Endodermal cell (in vitro differentiated cells): Measurements from ENCODE around the gene BRPF3. TPM values are rescaled to one million over a fixed set of nuclear protein-coding genes. Genes with fewer than 3 reads are reported as not detected.

ENCODE experiments used
- DNase-seq: peaks from one replicate; pipeline ENCODE4 v3.0.0-alpha.2; 2017
- H3K27ac ChIP-seq: 2 replicates; pipeline ENCODE4 v1.5.1; 2013; ENCODE audit warnings: mild to moderate bottlenecking, low read depth, low read length, moderate library complexity
- H3K27me3 ChIP-seq: 2 replicates; pipeline ENCODE4 v1.6.1; 2013; ENCODE audit warnings: mild to moderate bottlenecking, low read length, moderate library complexity; ENCODE audit not compliant: insufficient read depth, control insufficient read depth, poor library complexity, severe bottlenecking
- H3K36me3 ChIP-seq: 2 replicates; pipeline ENCODE4 v1.7.0; 2013; ENCODE audit warnings: mild to moderate bottlenecking, low read length, moderate library complexity; ENCODE audit not compliant: control insufficient read depth, insufficient read depth
- H3K4me1 ChIP-seq: one replicate; pipeline ENCODE4 v1.7.0; 2013; ENCODE audit warnings: low read length; ENCODE audit not compliant: control insufficient read depth, insufficient read depth
- H3K4me3 ChIP-seq: 2 replicates; pipeline ENCODE4 v1.5.1; 2013; ENCODE audit warnings: mild to moderate bottlenecking, low read length, moderate library complexity
- H3K9ac ChIP-seq: 2 replicates; pipeline ENCODE4 v1.6.1; 2013; ENCODE audit warnings: mild to moderate bottlenecking, low read length, moderate library complexity; ENCODE audit not compliant: poor library complexity, severe bottlenecking; ENCODE audit errors: extremely low read depth
- H3K9me3 ChIP-seq: 2 replicates; pipeline ENCODE4 v1.6.1; 2013; ENCODE audit warnings: mild to moderate bottlenecking, low read length, moderate library complexity; ENCODE audit not compliant: control insufficient read depth
- H3K27ac Mint-ChIP-seq: 2 replicates; pipeline ENCODE4 v1.8.0; 2020; ENCODE audit warnings: mixed read lengths
- H3K27me3 Mint-ChIP-seq: 2 replicates; pipeline ENCODE4 v1.8.0; 2021; ENCODE audit warnings: mild to moderate bottlenecking, mixed read lengths; ENCODE audit not compliant: insufficient read depth
- H3K36me3 Mint-ChIP-seq: 2 replicates; pipeline ENCODE4 v1.8.0; 2020; ENCODE audit warnings: low read depth, mixed read lengths
- H3K4me1 Mint-ChIP-seq: 2 replicates; pipeline ENCODE4 v1.8.0; 2020; ENCODE audit warnings: mixed read lengths
- H3K4me3 Mint-ChIP-seq: 2 replicates; pipeline ENCODE4 v1.8.0; 2020; ENCODE audit warnings: mild to moderate bottlenecking, moderate library complexity, mixed read lengths
- H3K9me3 Mint-ChIP-seq: 2 replicates; pipeline ENCODE4 v1.8.0; 2020; ENCODE audit warnings: mild to moderate bottlenecking, mixed read lengths
- WGBS, 2 experiments: methylation state at CpG; one replicate each; pipeline versions ENCODE4 v1.1.5 to v1.1.7; 2013; ENCODE audit warnings: missing lambda C conversion rate in 2 of 2, mixed read lengths in 1 of 2; ENCODE audit not compliant: insufficient coverage in 1 of 2, insufficient read length in 1 of 2; 5-methylcytosine and 5-hydroxymethylcytosine counted together
- total RNA-seq, 2 donors: library from RNA; stranded (reverse); fragmentation: NEBNext Ultra II Directional in 1 of 2; extraction: Animal tissue kit (Norgen Biotek cat#: 25700) in 1 of 2; gene quantifications; 2 replicates in 1 of 2; 3 replicates in 1 of 2; pipeline ENCODE4 v1.2.1, GENCODE V29; 2021
- TF ChIP-seq, protein P1 (sequence below): fragments of 200-600 bp; sonication (generic); conservative IDR thresholded peaks from 2 replicates; pipeline ENCODE4 v1.5.0; 2021; ENCODE audit warnings: antibody characterized with exemption, mild to moderate bottlenecking

Gene BRPF3
- total RNA-seq, 2 donors from 2014 or later, result 30.4 to 46.8 TPM

DNA sequence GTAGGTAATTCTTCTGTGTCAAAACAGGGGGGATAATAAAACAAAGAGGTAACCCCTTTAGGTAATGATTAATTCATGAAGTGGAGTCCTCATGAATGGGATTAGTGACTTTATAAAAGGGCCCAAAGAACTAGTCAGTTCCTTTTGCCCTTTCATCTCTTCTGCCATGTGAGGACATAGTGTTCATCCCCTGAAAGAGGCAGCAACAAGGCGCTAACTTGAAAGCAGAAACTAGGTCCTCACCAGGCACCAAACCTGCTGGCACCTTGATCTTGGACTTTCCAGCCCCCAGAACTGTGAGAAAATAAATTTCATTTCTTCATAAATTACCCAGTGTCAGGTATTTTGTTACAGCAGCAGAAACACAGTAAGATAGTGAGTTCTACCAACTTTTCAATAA is 16.4 kb upstream of the BRPF3 start:
- Histone ChIP-seq H3K9ac (no peak overlapping the region), H3K4me1 (no peaks in the 10 kb centered on the region), H3K27ac (no peak overlapping the region), H3K36me3 (no peaks in the 10 kb centered on the region), H3K27me3 (no peaks in the 10 kb centered on the region), H3K4me3 (no peak overlapping the region), H3K9me3 (peaks cover 40% of the 10 kb centered on the region)
- Mint-ChIP-seq H3K9me3 (peaks cover 22% of the 10 kb centered on the region), H3K4me1 (no peaks in the 10 kb centered on the region), H3K36me3 (peaks cover 7% of the 10 kb centered on the region), H3K4me3 (no peak overlapping the region), H3K27ac (no peak overlapping the region), H3K27me3 (no peaks in the 10 kb centered on the region)
- TF ChIP-seq, protein P1, sequence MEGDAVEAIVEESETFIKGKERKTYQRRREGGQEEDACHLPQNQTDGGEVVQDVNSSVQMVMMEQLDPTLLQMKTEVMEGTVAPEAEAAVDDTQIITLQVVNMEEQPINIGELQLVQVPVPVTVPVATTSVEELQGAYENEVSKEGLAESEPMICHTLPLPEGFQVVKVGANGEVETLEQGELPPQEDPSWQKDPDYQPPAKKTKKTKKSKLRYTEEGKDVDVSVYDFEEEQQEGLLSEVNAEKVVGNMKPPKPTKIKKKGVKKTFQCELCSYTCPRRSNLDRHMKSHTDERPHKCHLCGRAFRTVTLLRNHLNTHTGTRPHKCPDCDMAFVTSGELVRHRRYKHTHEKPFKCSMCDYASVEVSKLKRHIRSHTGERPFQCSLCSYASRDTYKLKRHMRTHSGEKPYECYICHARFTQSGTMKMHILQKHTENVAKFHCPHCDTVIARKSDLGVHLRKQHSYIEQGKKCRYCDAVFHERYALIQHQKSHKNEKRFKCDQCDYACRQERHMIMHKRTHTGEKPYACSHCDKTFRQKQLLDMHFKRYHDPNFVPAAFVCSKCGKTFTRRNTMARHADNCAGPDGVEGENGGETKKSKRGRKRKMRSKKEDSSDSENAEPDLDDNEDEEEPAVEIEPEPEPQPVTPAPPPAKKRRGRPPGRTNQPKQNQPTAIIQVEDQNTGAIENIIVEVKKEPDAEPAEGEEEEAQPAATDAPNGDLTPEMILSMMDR, result no peak
- 88 to 98% methylated on average over 1 of the region's 1 CpG for WGBS, 2 experiments
- DNase-seq, result no peak

- Histone ChIP-seq H3K27me3 (no peaks in the 10 kb centered on the region), H3K9ac (no peak overlapping the region), H3K36me3 (no peaks in the 10 kb centered on the region), H3K9me3 (peaks cover 11% of the 10 kb centered on the region), H3K27ac (no peak overlapping the region), H3K4me1 (no peaks in the 10 kb centered on the region), H3K4me3 (no peak overlapping the region)
- no peaks in the 10 kb centered on the region for H3K4me1 Mint-ChIP-seq
- no peaks in the 10 kb centered on the region for H3K27me3 Mint-ChIP-seq
- TF ChIP-seq, protein P1, result no peak
- no peaks in the 10 kb centered on the region for H3K9me3 Mint-ChIP-seq
- no peak overlapping the region for H3K27ac Mint-ChIP-seq
- H3K36me3 Mint-ChIP-seq, result no peaks in the 10 kb centered on the region
- DNase-seq, result no peak
- no peak overlapping the region for H3K4me3 Mint-ChIP-seq
These were observed 12.2 kb upstream of the BRPF3 start for GRCh38 chr6:36184311-36184710.

DNA sequence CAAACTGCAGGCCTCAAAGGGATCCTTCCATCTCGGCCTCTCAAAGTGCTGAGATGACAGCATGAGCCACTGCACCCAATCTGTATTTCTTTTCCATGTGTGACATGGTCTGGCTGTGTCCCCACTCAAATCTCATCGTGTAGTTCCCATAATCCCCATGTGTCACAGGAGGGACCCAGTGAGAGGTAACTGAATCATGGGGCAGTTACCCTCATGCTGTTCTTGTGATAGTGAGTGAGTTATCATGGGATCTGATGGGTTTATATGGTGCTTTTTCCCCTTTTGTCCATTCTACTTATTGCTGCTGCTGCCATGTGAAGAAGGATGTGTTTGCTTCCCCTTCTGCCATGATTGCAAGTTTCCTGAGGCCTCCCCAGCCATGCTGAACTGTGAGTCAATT is 10.3 kb upstream of the BRPF3 start:
- Mint-ChIP-seq H3K4me3 (no peak overlapping the region), H3K27me3 (no peaks in the 10 kb centered on the region), H3K4me1 (no peaks in the 10 kb centered on the region), H3K27ac (no peak overlapping the region), H3K36me3 (no peaks in the 10 kb centered on the region), H3K9me3 (no peaks in the 10 kb centered on the region)
- Histone ChIP-seq H3K27ac (no peak overlapping the region), H3K9ac (no peak overlapping the region), H3K36me3 (no peaks in the 10 kb centered on the region), H3K4me1 (no peaks in the 10 kb centered on the region), H3K27me3 (no peaks in the 10 kb centered on the region), H3K4me3 (no peak overlapping the region), H3K9me3 (no peaks in the 10 kb centered on the region)
- TF ChIP-seq, protein P1, result no peak
- WGBS, 2 experiments, result 90 to 100% methylated on average over 2 of the region's 2 CpGs
- DNase-seq, result no peak
